Measurements from ENCODE around the gene OR2A25. TPM values are rescaled to one million over a fixed set of nuclear protein-coding genes. Genes with fewer than 3 reads are reported as not detected.

OR2A25 gene
- total and polyA plus RNA-seq, 2 donors (not counting 1 experiment from before 2014, with no cell fraction given) = not detected

DNA sequence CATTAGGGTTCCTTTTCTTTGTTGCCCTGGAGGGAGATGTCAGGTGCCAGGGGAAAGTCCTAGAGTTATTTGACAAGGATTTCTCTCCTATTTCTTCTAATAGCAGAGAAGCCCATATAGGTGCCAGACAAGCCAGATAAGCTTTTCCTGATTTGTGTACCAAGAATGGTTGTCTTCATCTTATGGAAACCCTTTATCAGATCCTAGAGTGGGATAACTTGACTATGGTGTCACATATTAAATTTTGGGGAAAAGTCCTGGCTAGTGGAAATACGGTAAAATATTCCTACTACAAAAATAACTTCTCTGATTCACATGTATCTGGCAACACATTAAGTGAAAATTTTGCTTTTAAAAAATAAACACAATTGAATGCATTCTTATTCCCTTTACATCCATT is 17.6 kb downstream of the OR2A25 start:
- Histone ChIP-seq H3K9me3 (ENCODE audit: control insufficient read depth, insufficient read depth, low read depth, low read length) (no peaks in the 10 kb centered on the region), H3K27me3 (ENCODE audit: control insufficient read depth, insufficient read depth, low read length) (no peaks in the 10 kb centered on the region), H3K36me3 (ENCODE audit: control insufficient read depth, insufficient read depth, low read length) (no peaks in the 10 kb centered on the region), H3K9ac (ENCODE audit: insufficient read depth, low read length) (no peak overlapping the region), H3K27ac (ENCODE audit: insufficient read depth, low read length) (no peak overlapping the region), H3K4me2 (ENCODE audit: extremely low read depth, insufficient read depth, low read length) (no peak overlapping the region), H3K79me2 (ENCODE audit: control insufficient read depth, insufficient read depth, low read length) (no peaks in the 10 kb centered on the region), H3K4me1 (ENCODE audit: control insufficient read depth, extremely low read depth, insufficient read depth, low read length) (no peaks in the 10 kb centered on the region), H3K4me3 (replicated peaks in 1 of 4; ENCODE audit: control extremely low read depth in 1 of 4, insufficient read depth in 1 of 4, low read depth in 3 of 4, low read length in 4 of 4) (no peak overlapping the region), H2AFZ (ENCODE audit: low read length) (no peak overlapping the region), H4K20me1 (ENCODE audit: control insufficient read depth, extremely low read depth, insufficient read depth, low read length) (no peaks in the 10 kb centered on the region)
- DNase-seq (ENCODE audit: low read depth in 2 of 2) = no peak
- TF ChIP-seq EZH2 (IDR thresholded peaks at IDR 0.05; ENCODE audit: low read length, missing control alignments) = no peak
- TF ChIP-seq, protein P1, sequence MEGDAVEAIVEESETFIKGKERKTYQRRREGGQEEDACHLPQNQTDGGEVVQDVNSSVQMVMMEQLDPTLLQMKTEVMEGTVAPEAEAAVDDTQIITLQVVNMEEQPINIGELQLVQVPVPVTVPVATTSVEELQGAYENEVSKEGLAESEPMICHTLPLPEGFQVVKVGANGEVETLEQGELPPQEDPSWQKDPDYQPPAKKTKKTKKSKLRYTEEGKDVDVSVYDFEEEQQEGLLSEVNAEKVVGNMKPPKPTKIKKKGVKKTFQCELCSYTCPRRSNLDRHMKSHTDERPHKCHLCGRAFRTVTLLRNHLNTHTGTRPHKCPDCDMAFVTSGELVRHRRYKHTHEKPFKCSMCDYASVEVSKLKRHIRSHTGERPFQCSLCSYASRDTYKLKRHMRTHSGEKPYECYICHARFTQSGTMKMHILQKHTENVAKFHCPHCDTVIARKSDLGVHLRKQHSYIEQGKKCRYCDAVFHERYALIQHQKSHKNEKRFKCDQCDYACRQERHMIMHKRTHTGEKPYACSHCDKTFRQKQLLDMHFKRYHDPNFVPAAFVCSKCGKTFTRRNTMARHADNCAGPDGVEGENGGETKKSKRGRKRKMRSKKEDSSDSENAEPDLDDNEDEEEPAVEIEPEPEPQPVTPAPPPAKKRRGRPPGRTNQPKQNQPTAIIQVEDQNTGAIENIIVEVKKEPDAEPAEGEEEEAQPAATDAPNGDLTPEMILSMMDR (conservative IDR thresholded peaks at IDR 0.05 in 1 of 2, IDR thresholded peaks at IDR 0.05 in 1 of 2; ENCODE audit: low read depth in 1 of 2, low read length in 2 of 2) = no peak

GRCh38 chr7:144090667-144091066 is 21.1 kb downstream of the OR2A25 start:
- Histone ChIP-seq H3K9me3 (ENCODE audit: control insufficient read depth, insufficient read depth, low read depth, low read length) (no peaks in the 10 kb centered on the region), H3K4me2 (ENCODE audit: extremely low read depth, insufficient read depth, low read length) (no peak overlapping the region), H3K4me3 (replicated peaks in 1 of 4; ENCODE audit: control extremely low read depth in 1 of 4, insufficient read depth in 1 of 4, low read depth in 3 of 4, low read length in 4 of 4) (no peak overlapping the region), H3K4me1 (ENCODE audit: control insufficient read depth, extremely low read depth, insufficient read depth, low read length) (no peaks in the 10 kb centered on the region), H2AFZ (ENCODE audit: low read length) (no peak overlapping the region), H3K27me3 (ENCODE audit: control insufficient read depth, insufficient read depth, low read length) (no peaks in the 10 kb centered on the region), H3K27ac (ENCODE audit: insufficient read depth, low read length) (no peak overlapping the region), H4K20me1 (ENCODE audit: control insufficient read depth, extremely low read depth, insufficient read depth, low read length) (no peaks in the 10 kb centered on the region), H3K36me3 (ENCODE audit: control insufficient read depth, insufficient read depth, low read length) (no peaks in the 10 kb centered on the region), H3K79me2 (ENCODE audit: control insufficient read depth, insufficient read depth, low read length) (no peaks in the 10 kb centered on the region), H3K9ac (ENCODE audit: insufficient read depth, low read length) (no peak overlapping the region)
- TF ChIP-seq, protein P1 (conservative IDR thresholded peaks at IDR 0.05 in 1 of 2, IDR thresholded peaks at IDR 0.05 in 1 of 2; ENCODE audit: low read depth in 1 of 2, low read length in 2 of 2) = no peak
- TF ChIP-seq EZH2 (IDR thresholded peaks at IDR 0.05; ENCODE audit: low read length, missing control alignments) = no peak
- no peak for DNase-seq (ENCODE audit: low read depth in 2 of 2)

- DNase-seq (ENCODE audit: low read depth in 2 of 2) = no peak
- H3K27me3 ChIP-seq (ENCODE audit: control insufficient read depth, insufficient read depth, low read length) = no peaks in the 10 kb centered on the region
- H3K4me2 ChIP-seq (ENCODE audit: extremely low read depth, insufficient read depth, low read length) = no peak overlapping the region
These were observed 29.2 kb downstream of the OR2A25 start for GRCh38 chr7:144098776-144099175.

More at GRCh38 chr7:144098776-144099175, 29.2 kb downstream of the OR2A25 start:
- no peaks in the 10 kb centered on the region for H4K20me1 ChIP-seq (ENCODE audit: control insufficient read depth, extremely low read depth, insufficient read depth, low read length)
- H3K4me3 ChIP-seq (replicated peaks in 1 of 4; ENCODE audit: control extremely low read depth in 1 of 4, insufficient read depth in 1 of 4, low read depth in 3 of 4, low read length in 4 of 4) = no peak overlapping the region
- H3K9me3 ChIP-seq (ENCODE audit: control insufficient read depth, insufficient read depth, low read depth, low read length) = no peaks in the 10 kb centered on the region
- H3K4me1 ChIP-seq (ENCODE audit: control insufficient read depth, extremely low read depth, insufficient read depth, low read length) = no peaks in the 10 kb centered on the region
- no peaks in the 10 kb centered on the region for H3K36me3 ChIP-seq (ENCODE audit: control insufficient read depth, insufficient read depth, low read length)
- H2AFZ ChIP-seq (ENCODE audit: low read length) = no peak overlapping the region
- H3K79me2 ChIP-seq (ENCODE audit: control insufficient read depth, insufficient read depth, low read length) = no peaks in the 10 kb centered on the region
- no peak overlapping the region for H3K27ac ChIP-seq (ENCODE audit: insufficient read depth, low read length)
- H3K9ac ChIP-seq (ENCODE audit: insufficient read depth, low read length) = no peak overlapping the region
- TF ChIP-seq EZH2 (IDR thresholded peaks at IDR 0.05; ENCODE audit: low read length, missing control alignments) = no peak
- TF ChIP-seq, protein P1 (conservative IDR thresholded peaks at IDR 0.05 in 1 of 2, IDR thresholded peaks at IDR 0.05 in 1 of 2; ENCODE audit: low read depth in 1 of 2, low read length in 2 of 2) = no peak

Data from fibroblast of lung (primary cell).